ENCODE results near the gene HDHD5. TPM values are rescaled to one million over a fixed set of nuclear protein-coding genes. Genes with fewer than 3 reads are reported as not detected.
"Not testable (repeated sequence)": the region's sequence is repeated elsewhere in the genome, so short reads cannot be mapped to it uniquely, and the experiment has no call there.

HDHD5 gene
- total RNA-seq, 1 donor from 2014 or later, result 31.7 TPM

DNA sequence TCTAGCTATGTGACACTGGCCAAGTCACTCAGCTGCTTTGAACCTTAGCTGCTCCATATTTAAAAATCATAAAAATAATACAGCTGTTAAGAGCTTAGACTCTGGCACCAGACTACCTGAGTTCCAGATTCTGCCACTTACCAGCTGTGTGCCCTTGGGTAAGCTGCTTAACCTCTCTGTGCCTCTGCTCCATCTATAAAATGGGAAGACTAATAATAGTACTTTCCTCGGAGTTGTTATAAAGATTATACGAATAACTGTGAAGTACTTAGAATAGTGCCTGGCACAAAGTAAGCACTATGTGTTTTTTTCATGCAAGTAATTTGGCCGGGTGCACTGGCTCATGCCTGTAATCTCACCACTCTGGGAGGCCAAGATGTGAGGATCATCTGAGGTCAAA lies 1.4 kb downstream of the HDHD5 start:
- no peak for DNase-seq (ENCODE audit: low spot score)

DNA sequence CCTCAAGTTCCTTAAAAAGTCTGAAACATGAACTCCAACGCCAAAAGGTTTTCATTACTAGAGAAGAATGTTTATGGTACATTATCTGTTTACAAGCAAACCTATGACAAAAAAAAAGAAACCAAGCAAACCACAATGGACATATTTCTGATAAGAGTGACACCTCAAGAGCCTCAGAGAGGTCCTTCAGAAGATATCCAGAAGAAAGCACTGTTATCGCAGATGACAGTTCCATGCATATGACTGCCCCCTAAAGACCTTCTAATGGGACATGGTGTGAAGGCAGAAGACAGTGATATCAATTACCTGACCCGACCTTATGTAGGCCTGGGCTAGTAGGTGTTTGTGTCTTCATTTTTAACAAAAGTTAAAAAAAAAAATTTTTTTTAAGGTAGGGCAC lies 3.1 kb downstream of the HDHD5 start:
- DNase-seq (ENCODE audit: low spot score), result no peak

DNA sequence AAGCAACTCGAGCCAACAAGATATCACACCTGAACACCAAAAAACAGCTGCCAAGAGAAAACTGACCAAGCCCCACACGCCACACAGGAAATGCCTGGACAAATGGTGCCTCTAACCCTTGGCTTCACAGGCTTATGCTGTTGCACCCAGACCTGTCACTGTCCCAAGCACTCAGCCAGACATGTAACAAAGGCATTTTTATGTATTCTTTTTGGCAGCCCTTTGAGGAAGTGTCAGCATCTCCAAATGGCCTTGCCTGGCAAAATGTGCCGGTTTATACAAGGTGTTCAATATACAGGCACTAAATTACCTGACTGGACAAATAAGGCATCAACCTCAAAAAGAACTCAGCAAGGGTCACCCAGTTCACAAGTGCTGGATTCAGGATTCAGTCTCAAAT lies 6.1 kb downstream of the HDHD5 start:
- peak; percentile 34 for DNase-seq (ENCODE audit: low spot score)

DNA sequence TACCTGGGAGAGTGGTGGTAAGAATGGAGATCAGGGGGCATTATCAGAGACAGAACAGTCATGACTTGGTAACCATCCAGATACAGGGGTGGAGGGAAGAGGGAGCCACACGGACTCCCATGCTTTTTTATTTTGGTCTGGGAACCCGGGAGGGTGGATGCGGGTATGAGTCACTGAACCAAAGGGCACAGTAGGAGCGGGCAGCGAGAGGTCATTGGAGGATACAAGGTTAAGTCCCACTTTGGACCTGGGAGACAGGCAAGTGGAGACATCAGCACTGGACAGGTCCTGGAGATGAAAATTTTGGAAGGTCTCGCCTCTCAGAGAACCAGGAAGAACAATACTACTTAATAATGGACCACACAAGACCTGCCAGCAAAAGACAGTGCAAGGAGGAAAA lies 6.7 kb downstream of the HDHD5 start:
- no peak for DNase-seq (ENCODE audit: low spot score)

DNA sequence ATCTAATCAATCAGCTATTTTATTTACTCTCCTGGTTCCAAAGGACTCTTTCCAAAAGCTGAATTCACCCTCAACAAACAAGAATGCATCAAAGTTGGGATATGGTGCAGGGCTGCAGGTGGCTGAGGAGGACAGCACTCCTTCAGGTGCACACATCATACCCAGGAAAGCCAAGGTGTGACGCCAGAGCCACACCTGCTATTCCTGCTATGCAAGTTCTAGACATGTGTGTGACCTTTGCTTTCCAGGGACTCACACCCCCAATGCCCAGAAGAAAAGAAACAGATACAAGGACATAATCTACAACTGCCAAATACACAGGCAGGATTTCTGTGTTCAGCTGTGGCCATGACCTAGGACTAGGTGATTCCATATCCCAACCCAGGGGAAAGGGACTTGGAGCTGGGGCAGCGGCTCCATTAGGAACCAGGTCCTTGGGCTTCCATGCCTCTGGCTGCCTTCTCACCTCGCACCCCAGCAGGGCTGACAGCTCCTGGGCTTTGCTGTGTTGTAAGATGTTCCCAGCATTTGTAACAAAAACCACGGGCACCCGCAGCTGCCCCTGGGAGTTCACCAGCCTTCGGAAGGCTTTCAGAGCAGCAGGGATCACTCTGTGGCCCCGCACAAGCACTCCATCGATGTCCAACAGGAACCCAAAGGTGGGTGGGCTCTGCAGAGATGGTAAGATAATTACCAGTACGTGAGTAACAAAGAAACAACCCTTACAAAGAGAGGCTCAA lies 9.8 kb downstream of the HDHD5 start:
- peak; percentile 67 for DNase-seq (ENCODE audit: low spot score)

DNA sequence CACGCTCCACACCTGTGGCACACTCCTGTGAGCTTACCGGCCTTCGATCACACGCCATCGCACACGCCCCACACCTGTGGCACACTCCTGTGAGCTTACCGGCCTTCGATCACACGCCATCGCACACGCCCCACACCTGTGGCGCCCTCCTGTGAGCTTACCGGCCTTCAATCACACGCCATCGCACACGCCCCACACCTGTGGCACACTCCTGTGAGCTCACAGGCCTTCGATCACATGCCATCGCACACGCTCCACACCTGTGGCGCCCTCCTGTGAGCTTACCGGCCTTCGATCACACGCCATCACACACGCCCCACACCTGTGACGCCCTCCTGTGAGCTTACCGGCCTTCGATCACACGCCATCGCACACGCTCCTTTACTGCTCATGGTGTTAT lies 11.6 kb downstream of the HDHD5 start:
- not testable (repeated sequence) for DNase-seq (ENCODE audit: low spot score)

DNA sequence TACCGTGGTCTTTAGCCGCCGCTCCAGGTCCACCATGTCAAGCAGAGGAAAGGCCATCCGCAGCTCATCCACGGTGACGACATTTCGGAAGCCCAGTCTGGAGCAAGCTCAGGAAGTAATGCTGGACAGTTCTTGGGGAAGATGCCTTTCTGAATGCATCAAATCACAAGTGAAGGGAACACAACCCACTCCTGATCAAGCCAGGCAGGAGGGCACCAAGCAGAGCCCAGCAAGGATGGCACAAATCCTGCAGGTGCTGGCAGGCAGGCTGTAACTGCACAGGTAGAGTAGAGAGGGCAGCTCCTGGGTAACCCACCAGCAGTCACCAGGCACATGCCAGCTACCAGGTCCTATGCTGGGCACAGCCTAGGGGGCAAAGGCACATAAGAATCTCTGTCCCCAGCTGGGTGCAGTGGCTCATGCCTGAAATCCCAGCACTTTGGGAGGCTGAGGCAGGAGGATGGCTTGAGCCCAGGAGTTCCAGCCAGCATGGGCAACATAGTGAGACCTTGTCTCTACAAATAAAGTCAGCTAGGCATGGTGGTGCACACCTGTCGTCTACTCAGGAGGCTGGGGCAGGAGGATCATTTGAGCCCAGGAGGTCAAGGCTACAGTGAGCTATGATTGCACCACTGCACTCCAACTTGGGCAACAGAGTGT lies 13.9 kb downstream of the HDHD5 start:
- no peak for DNase-seq (ENCODE audit: low spot score)

DNA sequence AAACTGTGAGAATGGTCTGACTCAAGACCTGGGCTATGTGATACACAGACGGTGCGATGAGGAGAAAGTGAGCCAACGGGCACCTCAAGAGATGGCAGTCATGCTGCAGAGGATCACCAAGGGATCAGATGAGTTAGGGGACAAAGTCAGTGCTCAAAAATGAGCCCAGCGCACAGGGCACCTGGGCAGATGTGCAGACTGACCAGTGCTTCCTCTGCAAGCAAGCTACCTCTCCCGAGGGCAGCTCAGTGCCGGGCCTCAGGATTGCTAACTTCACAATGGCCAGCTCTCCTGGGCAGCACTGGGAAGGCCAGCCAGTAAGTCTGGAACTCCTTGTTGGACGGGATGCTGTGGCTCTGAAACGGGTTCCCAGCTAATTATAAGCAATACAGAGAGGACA lies 15.3 kb downstream of the HDHD5 start:
- DNase-seq (ENCODE audit: low spot score), result no peak

DNA sequence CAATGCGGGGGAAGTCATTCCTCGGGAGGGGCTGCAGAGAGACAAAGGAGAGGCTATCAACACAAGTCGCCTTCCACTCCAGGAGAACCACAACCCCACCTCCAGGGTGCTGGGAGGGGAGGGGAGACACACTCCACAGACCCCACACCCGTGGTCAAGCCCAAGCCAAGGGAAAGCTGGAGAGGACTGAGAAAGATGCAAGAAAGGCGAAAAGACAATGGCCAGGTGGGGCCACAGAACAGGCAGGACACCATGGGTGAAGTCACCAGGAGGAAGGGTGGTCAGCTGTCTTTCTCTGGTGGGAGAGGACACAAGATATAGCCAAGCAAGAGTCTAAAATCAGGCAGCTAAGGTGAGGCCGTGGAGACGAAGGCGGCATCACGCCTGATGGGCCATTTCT lies 16.0 kb downstream of the HDHD5 start:
- no peak for DNase-seq (ENCODE audit: low spot score)

DNA sequence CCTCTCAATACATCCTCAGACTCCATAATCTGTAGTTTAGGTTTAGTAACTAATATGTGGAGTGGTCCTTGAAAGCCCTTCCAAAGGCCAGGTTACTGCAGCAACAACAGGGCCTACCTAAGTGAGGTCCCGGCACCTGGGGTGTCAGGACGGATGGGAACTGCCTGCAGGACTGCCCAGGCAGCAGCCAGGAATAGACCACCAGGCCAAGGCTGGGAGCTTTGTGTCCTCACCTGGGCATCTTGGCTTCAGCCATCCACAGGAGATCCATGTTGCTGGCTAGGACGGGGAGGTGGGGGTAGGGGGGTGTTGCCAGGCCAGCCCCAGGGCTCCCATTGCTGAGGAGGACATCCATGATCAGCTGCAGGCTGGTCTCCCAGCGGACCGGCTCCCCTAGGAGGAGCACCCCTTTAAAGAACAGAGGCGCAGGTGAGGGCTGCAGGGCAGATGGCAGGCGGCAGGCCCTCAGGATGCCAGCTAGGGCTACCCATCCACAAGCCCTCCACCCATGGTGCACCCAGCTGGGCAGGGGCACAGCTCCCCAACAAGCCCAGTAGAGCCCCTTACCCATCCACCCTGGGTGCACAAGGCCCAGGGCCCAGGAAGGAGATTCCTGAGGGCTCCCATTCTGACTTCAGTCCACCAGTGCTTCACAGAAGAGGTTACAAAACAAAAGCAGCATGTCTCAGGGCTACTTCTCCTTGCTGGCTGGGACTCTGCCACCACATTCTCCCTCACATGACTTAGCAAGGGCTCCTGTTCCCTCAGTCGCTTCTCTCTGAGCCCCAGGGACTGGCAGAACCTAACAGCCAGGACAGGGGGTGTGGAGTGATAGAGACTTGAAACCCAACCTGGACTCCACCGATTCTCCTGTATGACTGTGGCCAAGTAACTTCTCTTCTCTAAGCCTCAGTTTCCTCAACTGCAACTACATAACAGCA lies 18.0 kb downstream of the HDHD5 start:
- no peak for DNase-seq (ENCODE audit: low spot score)

DNA sequence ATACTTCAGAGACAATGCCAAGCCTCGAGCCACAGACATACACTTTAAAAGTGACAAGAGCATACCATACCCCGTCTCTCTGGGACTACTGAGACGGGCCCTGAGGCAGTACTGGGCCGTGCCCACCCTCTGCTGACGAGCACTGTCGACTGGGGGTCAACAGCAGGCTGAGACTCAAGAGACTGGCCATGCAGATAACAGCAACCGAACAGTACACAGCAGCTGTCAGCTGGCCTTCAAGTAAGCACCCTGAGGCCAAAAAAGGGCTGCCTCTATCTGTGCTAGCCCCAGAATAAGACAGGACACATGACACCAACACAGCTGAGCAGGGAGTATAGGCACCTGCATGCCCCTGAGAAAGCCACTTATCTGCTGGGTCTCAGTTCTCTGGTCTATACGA lies 19.1 kb downstream of the HDHD5 start:
- DNase-seq (ENCODE audit: low spot score), result no peak

DNA sequence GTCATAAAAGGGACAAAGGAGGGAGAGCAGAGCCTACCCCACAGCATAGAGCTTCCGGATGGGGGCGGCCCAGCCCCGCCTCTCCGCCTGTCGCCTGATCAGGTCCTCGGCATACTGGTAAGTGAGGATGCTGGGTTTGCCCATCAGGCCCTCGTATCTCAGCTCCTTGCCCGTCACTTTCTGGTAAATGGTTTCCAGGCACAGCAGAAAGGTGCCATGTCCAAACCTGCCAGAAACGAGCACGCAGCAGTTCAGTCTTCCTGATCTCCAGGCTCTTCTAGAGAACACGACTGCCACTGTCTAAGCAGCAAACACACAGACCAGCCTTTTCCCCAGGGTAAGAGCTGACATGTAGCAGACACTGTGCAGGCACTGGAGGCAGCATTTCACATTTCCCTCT lies 20.6 kb downstream of the HDHD5 start:
- no peak for DNase-seq (ENCODE audit: low spot score)

DNA sequence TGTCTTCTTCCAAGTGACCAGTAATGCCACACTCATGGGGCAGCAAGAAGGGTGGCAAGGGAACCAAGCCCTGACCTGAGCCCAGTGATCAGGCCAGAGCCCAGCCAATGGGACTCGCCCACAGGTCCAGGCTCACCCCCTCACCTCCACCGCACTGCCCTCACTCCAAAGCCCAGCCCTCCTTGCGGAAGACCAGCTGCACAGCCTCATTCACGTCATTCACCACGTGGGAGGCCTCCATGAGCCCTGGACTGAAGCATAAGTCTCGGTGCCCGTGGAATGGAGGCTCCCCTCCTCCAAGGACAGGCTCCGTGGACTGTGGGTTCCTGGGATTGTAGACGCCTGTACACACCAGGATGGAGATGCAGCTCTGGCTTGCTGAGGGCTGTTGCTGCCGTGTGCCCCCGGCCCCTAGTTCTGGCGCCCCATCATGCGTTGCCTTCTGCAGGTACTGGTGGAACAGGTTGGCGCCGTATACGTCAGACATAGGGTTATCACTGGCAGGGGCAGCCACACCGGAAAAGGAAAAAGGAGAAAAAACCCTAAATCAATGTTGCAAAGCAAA lies 21.1 kb downstream of the HDHD5 start:
- DNase-seq (ENCODE audit: low spot score), result no peak

DNA sequence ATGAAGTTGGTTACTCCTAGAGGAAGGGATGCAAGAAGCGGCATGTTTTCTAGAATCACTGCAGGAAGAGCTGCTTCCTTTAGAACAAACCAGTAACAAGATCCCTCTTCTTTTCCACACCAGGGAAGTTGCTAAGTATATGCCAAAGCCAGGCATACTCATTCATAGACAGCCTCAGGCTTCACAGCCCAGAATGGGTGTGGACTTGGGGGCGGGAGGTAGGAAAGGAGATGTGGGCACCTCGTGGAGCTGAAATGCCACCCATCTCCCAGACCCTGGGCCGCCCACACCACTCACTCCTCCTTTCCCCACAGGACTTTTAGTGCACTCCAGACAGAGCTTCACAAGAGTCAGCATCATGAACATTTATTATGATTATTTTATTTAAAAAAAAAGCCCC lies 21.9 kb downstream of the HDHD5 start:
- no peak for DNase-seq (ENCODE audit: low spot score)

DNA sequence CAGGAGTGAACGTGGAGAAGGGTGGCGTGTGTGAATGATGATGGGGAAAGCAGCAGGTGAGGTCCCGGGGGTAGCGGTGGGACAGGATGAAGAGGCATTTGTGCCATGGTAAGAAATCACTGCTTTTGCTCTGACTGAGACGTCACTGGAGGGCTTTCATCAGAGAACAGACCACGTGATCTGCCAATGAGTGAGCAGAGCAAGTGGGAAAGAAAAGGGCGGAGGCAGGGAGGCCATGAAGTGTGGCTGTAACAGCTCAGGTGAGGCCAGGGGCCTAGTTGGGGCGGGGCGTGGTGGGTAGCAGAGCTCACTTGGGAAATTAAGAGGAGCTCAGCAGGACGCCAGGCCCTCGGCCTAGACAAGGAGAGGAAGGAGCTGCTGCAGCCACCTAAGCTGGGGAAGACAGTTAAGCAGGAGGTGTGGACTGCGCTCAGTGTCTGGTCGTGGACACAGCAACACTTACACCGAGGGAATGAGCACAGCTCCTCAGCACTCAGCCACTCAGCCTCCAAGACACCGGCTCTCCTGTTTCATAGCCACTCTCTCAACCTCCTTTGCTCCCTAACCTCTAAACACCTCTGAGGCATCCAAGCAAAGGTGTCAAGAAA lies 23.8 kb downstream of the HDHD5 start:
- DNase-seq (ENCODE audit: low spot score), result no peak

DNA sequence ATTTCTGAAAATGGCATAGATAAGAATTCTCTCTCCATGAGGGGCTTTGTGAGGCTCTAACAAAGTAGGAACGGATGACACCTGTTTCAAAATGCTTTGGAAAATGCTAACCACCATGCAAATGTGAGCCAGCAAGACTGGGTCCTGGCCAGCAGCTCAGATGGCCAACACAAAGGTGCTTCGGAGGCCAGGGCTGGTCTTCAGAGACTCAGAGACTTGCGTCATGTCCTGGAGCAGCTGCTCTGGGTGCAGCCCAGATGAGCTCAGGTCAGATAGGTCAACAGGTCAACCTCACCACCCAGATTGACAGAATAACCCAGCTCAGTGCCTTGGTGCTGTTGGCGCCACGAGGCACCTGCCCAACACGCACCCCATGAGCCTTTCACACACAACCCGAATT lies 25.9 kb downstream of the HDHD5 start:
- DNase-seq (ENCODE audit: low spot score), result no peak

DNA sequence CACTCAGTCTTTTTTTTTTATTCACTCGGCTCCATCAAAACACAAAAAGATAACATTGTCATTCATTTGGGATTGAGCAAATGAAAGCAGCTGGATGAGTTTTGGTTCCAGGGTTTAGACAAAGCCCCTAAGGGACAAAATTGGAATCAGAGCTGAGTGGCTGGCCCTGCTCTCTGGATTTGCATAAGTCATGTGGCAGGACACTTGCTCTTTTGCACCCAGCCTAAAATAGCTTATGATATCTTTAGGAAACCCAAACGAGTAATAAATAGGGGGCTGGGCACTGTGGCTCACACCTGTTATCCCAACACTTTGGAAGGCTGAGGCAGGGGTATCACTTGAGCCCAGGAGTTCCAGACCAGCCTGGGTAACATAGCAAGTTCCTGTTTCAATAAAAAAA lies 27.0 kb downstream of the HDHD5 start:
- no peak for DNase-seq (ENCODE audit: low spot score)

DNA sequence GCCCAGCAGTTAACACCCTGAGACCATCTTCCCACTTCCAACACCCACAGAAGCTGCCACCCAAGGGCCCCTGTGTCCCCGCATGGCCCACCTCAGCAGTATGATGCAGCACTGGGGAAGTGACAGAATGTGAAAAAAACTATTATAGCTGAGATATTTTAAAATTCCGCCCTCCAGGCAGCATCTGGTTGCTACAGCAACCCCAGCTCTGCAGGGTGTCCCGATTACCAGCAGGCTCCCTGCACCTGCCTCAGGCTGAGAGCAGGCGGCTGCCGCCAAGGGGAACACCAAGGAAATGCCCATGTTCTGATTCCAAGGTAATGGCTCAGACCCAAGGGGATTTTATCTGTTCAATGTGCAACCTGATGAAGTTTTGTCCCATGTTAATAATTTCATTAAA lies 27.4 kb downstream of the HDHD5 start:
- DNase-seq (ENCODE audit: low spot score), result no peak

DNA sequence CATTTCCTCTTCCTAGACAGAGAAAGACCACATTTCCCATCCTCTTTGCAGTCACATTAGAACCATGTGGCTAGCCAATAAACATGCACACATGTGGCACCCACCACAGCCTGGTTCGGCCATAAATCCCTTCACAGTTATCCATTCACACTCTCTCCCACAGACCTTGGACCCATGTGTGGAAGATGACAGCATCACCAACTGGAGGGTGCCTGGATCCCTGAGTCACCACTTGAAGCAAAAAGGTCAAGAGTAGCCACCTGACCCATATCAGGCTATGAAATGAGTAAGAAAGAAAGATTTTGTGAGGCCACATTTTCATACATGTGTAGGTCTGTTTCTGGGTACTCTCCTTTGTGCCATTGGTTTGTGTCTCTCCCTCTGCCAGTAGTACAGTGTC lies 28.9 kb downstream of the HDHD5 start:
- no peak for DNase-seq (ENCODE audit: low spot score)

DNA sequence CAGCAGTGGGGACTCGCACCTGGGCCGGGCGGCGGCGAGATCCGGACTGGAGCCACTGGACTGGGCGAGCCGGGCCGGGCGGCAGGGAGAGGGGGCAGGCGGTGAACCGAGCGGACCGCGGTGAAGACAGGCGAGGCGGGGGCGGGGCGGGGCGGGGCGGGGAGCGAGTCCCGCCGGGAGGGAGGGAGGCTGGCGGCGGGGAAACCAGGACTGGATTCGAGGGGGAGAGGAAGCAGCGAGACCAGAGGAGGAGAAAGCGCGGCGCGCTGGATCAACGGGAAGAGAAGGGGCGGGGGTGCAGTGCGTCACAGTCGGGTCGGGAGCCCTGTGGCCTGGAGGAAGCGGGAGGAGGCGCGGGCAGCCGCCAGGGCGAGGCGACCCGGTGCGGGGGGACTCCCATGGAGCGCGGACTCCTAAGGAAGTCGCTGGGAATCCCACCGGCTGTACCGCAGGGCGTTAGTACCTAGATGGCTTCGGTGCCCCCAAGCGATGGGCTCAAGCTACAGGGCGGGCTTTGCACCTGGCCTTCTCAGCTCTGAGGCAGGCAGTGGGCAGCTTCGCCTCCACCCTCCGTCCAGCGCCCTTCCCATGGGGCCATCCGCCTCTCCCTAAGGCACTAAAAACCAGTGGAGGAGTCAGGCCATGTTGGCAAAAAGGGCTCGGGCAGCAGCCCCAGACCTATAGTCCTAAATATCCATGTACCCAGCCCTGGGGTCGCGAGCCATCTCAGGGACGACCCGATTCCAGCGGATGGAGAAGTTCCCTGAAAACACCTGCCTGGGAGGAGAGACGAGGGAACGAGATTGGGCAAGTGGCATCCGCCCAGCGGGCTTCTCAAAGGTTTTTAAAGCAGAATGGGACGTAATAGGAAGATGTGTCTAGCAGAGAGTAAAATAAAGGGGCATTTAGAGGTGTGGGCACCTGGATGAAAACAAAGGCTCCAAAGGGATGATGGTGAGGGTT lies 37.6 kb downstream of the HDHD5 start, which contains the start of gene TMEM121B:
Gene TMEM121B, minus strand, starts transcription at position 128 of the 963 bp plus-strand sequence. CDS start 233 bp downstream, outside the sequence.
- DNase-seq (ENCODE audit: low spot score), result peak; percentile 34
